Activated CD4-positive, alpha-beta T cell treated with anti-CD3 and anti-CD28 coated beads, Interleukin-2, amount 50 U/mL, for 48 hours (primary cell): ENCODE data around the gene TRIM25.

Experiments
- DNase-seq, 2 experiments: peaks; one replicate each; pipeline ENCODE4 v3.0.0-alpha.2; 2020

TRIM25 gene

GRCh38 chr17:56863974-56864373 is 49.9 kb downstream of the TRIM25 start:
- no peak for DNase-seq

GRCh38 chr17:56861899-56862298 is 52.0 kb downstream of the TRIM25 start:
- no peak for DNase-seq

GRCh38 chr17:56851008-56851407 is 62.8 kb downstream of the TRIM25 start:
- no peak for DNase-seq

GRCh38 chr17:56850591-56850990 is 63.3 kb downstream of the TRIM25 start:
- DNase-seq: no peak

GRCh38 chr17:56849131-56849530 is 64.7 kb downstream of the TRIM25 start:
- DNase-seq: no peak

GRCh38 chr17:56847106-56847505 is 66.7 kb downstream of the TRIM25 start:
- DNase-seq: no peak

GRCh38 chr17:56845934-56846333 is 67.9 kb downstream of the TRIM25 start:
- no peak for DNase-seq

- DNase-seq: no peak
These were observed 71.3 kb downstream of the TRIM25 start for GRCh38 chr17:56842577-56842976.

GRCh38 chr17:56838687-56839086 is 75.2 kb downstream of the TRIM25 start:
- no peak for DNase-seq
